Measurements from ENCODE around the gene RNF157. TPM values are rescaled to one million over a fixed set of nuclear protein-coding genes. Genes with fewer than 3 reads are reported as not detected.

Gene RNF157
- polyA plus RNA-seq, 3 donors = 26.1 to 29.1 (median 27.5) TPM

DNA sequence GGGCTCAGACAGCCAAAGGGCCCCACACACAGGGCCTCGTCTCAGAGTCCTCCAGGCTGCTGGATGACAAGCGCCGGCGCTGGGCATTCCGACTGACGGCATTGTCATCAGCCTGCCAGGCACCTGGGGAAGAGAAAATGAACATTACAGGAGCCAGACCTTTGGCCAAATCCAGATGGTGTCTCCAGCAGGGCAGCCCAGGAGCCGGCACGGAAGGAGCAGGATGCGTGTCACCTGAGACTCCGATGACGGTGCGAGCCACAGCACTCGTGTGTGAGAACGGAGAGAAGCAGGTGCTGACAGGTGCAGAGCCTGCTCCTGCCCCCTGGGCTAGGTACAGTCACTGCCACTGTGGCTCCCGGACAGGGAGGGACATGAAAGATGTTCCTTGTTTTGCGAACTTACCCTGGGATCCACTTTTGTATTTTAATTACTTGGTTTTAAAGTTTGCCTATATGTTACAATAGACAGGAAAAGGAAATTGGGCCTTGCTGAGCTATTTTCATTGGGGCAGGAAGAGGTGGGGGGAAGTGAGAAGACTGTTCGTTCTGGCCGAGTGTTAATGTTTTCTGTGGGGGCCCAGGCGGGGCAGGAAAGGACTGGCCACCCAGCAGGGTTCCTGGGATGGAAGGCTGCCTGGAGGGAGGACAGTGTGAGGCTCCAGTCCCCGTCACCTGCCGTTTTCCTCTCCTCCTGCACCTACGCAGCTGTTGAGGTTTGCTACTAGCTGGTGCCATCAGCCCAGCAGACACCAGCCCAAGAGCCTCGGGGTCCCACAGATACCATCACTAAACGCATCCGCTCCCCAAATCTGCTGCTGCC, 94.9 kb downstream of the RNF157 start:
- DNase-seq (ENCODE audit: low read depth in 3 of 3, low spot score in 2 of 3) = no peak

GRCh38 chr17:76142585-76143041, 97.7 kb downstream of the RNF157 start:
- DNase-seq (ENCODE audit: low read depth in 3 of 3, low spot score in 2 of 3) = no peak

DNA sequence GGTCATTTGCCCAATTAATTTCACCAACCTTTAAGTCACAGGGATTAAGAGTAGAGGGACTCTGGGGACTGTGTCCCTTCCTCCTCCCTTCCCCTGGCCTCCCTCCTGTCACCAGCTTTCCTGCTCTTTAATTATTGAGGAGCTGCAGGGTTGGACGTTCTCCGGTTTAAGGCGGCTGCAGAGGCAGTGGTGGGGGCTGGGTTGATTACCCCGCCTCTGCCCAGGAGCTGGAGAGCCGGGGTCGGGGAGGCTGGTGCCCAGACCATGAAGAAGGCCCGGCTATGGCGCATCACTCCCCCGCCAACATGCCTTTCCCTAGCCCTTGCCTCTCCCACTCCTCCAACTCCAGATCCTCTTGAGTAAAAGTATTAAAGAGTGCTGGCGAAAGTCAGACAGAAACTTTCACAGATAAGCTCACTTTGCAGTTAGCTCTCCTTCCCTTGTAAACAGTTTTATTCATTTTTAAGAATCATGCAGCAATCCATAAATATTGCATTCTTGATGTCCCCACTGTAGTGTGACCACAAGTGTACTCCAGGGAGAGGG, 98.2 kb downstream of the RNF157 start:
- no peak for DNase-seq (ENCODE audit: low read depth in 3 of 3, low spot score in 2 of 3)

- peak; percentile 81 to 89 (median 83) for DNase-seq (ENCODE audit: low read depth in 3 of 3, low spot score in 2 of 3)
These were observed 98.9 kb downstream of the RNF157 start, which contains the start of gene FOXJ1 for GRCh38 chr17:76141212-76142038. Gene FOXJ1 (minus strand): TSS chr17:76141245. CDS start chr17:76140395, 850 bp downstream.

GRCh38 chr17:76140661-76141211, 99.6 kb downstream of the RNF157 start:
- DNase-seq (ENCODE audit: low read depth in 3 of 3, low spot score in 2 of 3) = no peak

DNA sequence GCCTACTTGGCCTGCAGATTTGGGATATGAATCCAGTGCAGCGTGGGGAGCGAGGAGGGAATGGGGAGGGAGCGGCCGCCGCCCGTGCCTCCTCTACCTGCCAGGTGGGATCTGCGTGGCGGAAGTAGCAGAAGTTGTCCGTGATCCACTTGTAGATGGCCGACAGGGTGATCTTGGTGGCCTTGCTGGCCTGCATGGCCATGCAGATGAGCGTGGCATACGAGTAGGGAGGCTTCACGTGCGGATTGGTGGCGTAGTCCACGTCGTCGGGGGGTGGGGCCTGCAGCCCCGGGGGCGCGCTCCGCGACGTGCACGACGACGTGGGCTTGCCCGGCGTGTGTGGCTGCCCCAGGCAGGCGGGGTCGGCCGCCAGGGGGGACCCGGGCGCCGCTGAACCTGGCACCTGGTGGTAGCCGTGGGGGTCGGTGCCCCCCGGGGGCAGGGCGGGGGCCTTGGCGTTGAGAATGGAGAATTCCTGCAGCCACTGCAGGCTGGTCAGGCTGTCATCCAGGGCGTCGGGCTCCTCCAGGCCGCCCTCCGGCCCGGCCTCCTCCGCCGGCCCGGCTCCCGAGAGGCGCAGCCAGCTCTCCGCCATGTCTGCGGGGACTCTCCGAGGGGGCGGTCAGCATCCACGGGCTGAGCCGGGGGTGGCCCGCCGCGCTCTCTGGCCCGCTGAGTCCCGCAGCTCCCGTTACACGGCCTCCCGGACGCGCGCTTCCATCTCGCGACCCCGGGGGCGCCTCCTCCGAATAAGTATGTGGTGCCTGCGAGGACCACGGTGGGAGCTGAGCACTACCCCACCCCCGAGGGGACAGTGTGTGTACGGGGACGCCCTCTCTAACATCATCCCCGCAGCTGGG, 100.3 kb downstream of the RNF157 start:
- DNase-seq (ENCODE audit: low read depth in 3 of 3, low spot score in 2 of 3) = no peak

- no peak for DNase-seq (ENCODE audit: low read depth in 3 of 3, low spot score in 2 of 3)
These were observed 101.2 kb downstream of the RNF157 start for GRCh38 chr17:76138896-76139752.

DNA sequence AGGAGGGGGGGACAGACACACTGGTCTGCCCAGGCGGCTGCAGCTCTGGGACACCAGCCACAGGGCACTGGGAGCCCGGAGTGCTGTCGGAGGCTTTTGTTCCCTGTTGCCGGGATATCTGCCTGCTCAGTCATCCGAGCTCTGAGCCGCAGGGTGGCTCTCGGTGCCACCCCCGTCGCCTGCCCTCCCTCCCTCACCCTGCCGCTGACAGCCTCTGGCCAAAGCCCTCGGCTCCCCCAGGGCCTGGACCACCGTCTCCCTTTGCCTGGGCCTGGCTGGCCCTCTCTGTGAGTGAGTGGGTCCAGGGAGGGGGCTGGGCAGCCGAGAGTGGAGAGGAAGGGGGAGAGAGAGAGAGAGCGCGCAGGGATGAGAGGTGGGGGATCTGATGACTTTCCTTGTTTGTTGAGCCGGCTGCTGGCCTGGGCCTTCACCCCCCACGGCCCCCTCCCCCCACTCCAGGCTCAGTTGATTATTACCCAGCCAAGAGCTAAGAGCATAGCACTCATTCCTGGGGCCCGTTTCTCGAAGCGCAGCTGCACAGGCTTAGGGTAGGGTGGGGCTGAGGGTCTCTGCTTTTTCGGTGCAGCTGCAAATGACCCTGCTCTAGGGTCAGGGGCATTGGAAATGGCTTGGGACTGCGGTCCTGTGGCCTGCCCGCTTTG, 101.9 kb downstream of the RNF157 start:
- DNase-seq (ENCODE audit: low read depth in 3 of 3, low spot score in 2 of 3) = no peak

GRCh38 chr17:76137351-76138233, 102.7 kb downstream of the RNF157 start:
- no peak for DNase-seq (ENCODE audit: low read depth in 3 of 3, low spot score in 2 of 3)

GRCh38 chr17:76137001-76137350, 103.3 kb downstream of the RNF157 start:
- DNase-seq (ENCODE audit: low read depth in 3 of 3, low spot score in 2 of 3) = no peak

DNA sequence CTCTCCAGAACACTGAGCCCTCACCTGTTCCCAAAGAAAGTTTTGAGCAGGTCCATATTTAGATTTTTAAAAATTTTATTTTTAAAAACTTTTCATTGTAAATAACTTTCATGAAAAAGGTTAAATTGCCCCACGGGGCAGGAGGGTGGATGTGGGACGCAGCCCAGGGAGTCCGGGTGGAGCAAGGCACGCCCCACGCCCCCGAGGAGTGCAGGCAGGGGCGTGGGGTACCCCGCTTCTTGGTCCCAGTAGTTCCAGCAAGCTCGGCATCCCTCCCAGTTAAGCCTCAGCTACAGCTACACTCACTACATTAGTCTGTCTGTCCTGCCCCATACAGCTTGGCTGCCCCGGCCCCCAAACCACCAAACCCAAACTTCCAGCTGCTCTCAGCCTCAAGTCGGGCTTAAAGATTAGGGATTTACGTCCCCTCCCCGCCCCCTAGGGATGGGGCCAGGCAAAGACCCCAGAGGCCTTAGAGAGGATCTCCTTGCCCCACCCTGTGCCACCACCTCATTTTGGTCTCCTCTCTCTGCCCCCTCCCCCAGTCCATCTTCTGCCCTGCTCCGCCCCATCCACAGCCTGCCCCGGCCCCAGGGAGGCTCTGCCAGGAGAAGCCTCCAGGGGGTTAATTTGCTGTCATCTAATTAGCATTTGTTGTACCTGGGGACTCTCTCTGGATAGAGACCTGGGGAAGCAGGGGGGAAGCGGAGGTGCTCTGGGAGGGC, 103.9 kb downstream of the RNF157 start:
- DNase-seq (ENCODE audit: low read depth in 3 of 3, low spot score in 2 of 3) = no peak

DNA sequence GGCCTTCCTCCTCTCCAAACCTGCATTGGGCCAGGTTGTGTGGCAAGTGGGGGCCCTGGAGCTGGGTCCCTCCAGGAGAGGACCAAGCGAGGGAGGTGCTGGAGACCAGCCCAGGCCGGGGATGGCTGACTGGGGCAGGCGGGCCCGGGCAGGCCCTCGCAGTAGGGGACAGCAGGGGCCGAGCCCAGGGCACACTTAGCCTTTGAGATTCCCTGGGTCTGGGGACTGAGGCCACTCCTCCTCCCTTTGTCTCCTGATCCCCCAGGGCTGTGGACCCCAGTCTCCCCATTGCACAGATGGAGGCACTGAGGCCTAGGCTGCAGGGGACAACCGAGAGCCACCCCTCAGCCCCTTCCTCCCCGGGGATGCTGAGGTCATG, 104.5 kb downstream of the RNF157 start:
- no peak for DNase-seq (ENCODE audit: low read depth in 3 of 3, low spot score in 2 of 3)

GRCh38 chr17:76134911-76135809, 105.1 kb downstream of the RNF157 start:
- DNase-seq (ENCODE audit: low read depth in 3 of 3, low spot score in 2 of 3) = no peak

DNA sequence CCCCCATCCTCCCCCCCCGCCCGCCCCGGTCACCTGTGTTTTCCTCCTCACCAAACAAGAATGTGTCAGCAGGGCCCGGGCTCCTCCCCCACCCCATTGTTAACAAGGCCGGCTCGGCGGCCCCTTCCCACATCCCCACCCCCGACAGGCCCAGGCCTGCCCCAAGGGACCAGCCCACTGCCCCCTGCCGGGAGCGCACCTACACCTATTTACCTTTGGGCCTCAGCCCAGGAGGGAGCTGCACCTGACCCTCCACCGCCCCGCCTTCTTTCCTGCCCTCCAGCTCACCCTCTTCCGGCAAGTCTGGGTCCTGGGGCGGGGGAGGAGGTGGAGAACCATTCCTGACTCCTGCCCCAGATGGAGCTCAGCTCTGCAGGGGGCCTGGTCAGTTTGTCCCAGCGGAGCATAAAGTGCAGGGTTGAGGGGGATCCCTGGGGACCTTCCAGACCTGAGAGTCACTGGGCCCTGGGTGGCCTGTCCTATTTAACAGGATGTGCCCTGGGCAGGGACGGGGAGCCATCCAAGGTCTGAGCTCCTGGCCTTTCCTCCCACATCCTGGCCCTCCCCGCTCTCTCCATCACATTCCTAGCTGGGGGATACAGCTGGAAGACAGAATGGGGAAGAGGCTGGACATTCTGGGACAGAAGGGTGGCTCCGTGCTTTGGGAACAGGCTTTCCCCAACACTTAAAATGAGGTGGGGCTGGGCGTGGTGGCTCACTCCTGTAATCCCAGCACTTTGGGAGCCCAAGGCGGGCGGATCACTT, 107.5 kb downstream of the RNF157 start:
- DNase-seq (ENCODE audit: low read depth in 3 of 3, low spot score in 2 of 3) = no peak

Measured in right renal cortex interstitium (tissue), 3 donors.